GM18507 (cell line): ENCODE measurements around the gene CCT7.
"Not testable (repeated sequence)": the region's sequence is repeated elsewhere in the genome, so short reads cannot be mapped to it uniquely, and the experiment has no call there.

ENCODE experiments used
- DNase-seq: peaks from one replicate; pipeline ENCODE4 v3.0.0; 2011; ENCODE audit warnings: low read depth; ENCODE audit not compliant: insufficient read length; ENCODE audit errors: extremely low spot score
- FAIRE-seq: peaks from 2 replicates; lab custom pipeline; 2011; peaks lifted over from hg19 to GRCh38; lab: Jason Lieb, UNC

Gene CCT7

GRCh38 chr2:73253400-73253799 is 19.3 kb downstream of the CCT7 start:
- DNase-seq: no peak
- no peak for FAIRE-seq

- DNase-seq: no peak
- no peak for FAIRE-seq
Observed at GRCh38 chr2:73253901-73254300, 19.8 kb downstream of the CCT7 start.

- no peak for DNase-seq
- no peak for FAIRE-seq
Observed at GRCh38 chr2:73254343-73255006, 20.4 kb downstream of the CCT7 start.

GRCh38 chr2:73255007-73255644 is 21.0 kb downstream of the CCT7 start:
- no peak for FAIRE-seq

GRCh38 chr2:73255907-73256617 is 22.0 kb downstream of the CCT7 start:
- no peak for FAIRE-seq
- DNase-seq: no peak

More at GRCh38 chr2:73255007-73255644, 21.0 kb downstream of the CCT7 start:
- DNase-seq: no peak

GRCh38 chr2:73256618-73256922 is 22.5 kb downstream of the CCT7 start:
- FAIRE-seq (no peak), DNase-seq (no peak)

GRCh38 chr2:73257021-73257420 is 22.9 kb downstream of the CCT7 start:
- FAIRE-seq: no peak

GRCh38 chr2:73257425-73258125 is 23.5 kb downstream of the CCT7 start:
- no peak for FAIRE-seq
- no peak for DNase-seq

More at GRCh38 chr2:73257021-73257420, 22.9 kb downstream of the CCT7 start:
- no peak for DNase-seq

- no peak for FAIRE-seq
- no peak for DNase-seq
Observed at GRCh38 chr2:73258186-73258912, 24.2 kb downstream of the CCT7 start.

- no peak for DNase-seq
- FAIRE-seq: no peak
Observed at GRCh38 chr2:73258913-73259215, 24.8 kb downstream of the CCT7 start.

- no peak for DNase-seq
- FAIRE-seq: no peak
Observed at GRCh38 chr2:73259276-73259675, 25.2 kb downstream of the CCT7 start.

- FAIRE-seq: no peak
Observed at GRCh38 chr2:73259704-73260337, 25.7 kb downstream of the CCT7 start.

GRCh38 chr2:73260338-73260984 is 26.4 kb downstream of the CCT7 start:
- no peak for DNase-seq
- FAIRE-seq: no peak

More at GRCh38 chr2:73259704-73260337, 25.7 kb downstream of the CCT7 start:
- DNase-seq: no peak

GRCh38 chr2:73262108-73262651 is 28.1 kb downstream of the CCT7 start:
- DNase-seq (no peak), FAIRE-seq (no peak)

- not testable (repeated sequence) for FAIRE-seq
Observed at GRCh38 chr2:73262691-73263429, 28.8 kb downstream of the CCT7 start.

GRCh38 chr2:73263540-73264331 is 29.6 kb downstream of the CCT7 start:
- FAIRE-seq (no peak), DNase-seq (no peak)

More at GRCh38 chr2:73262691-73263429, 28.8 kb downstream of the CCT7 start:
- DNase-seq: not testable (repeated sequence)

GRCh38 chr2:73264332-73264606 is 30.2 kb downstream of the CCT7 start:
- DNase-seq: no peak
- FAIRE-seq: no peak
